Tibial artery (tissue), 4 donors: ENCODE data around the gene TBL2.
A peak's percentile ranks its signal among the peaks of the same experiment; 100 is the strongest.

ENCODE experiments used
- DNase-seq, 2 donors: peaks; one replicate each; pipeline ENCODE4 v3.0.0-alpha.2; 2019
- H3K27ac ChIP-seq, 2 donors: fragments of 200-600 bp; sonication (generic) in 1 of 2; 1 replicate in 1 of 2; 2 replicates in 1 of 2; pipeline ENCODE4 v1.5.1; 2018 to 2019; ENCODE audit warnings: mild to moderate bottlenecking in 1 of 2
- H3K27me3 ChIP-seq, 2 donors: fragments of 200-600 bp; sonication (generic) in 1 of 2; one replicate each; pipeline versions ENCODE4 v1.5.1 to v1.6.0; 2016 to 2019
- H3K36me3 ChIP-seq, 3 donors: fragments of 200-600 bp; sonication (generic) in 2 of 3; one replicate each; pipeline ENCODE4 v1.5.1; 2016 to 2019; ENCODE audit warnings: mild to moderate bottlenecking in 2 of 3
- H3K4me1 ChIP-seq, 4 donors: fragments of 200-600 bp; sonication (generic) in 2 of 4; 1 replicate in 3 of 4; 2 replicates in 1 of 4; pipeline ENCODE4 v1.5.1; 2016 to 2019
- H3K4me3 ChIP-seq, 2 donors: fragments of 200-600 bp; sonication (generic) in 1 of 2; 1 replicate in 1 of 2; 2 replicates in 1 of 2; pipeline ENCODE4 v1.5.1; 2018 to 2019; ENCODE audit warnings: mild to moderate bottlenecking in 2 of 2
- H3K9me3 ChIP-seq, 3 donors: fragments of 200-600 bp; sonication (generic) in 1 of 3; one replicate each; pipeline ENCODE4 v1.5.1; 2016 to 2019
- CTCF ChIP-seq, 2 experiments: fragments of 200-600 bp in 1 of 2; fragments of 450-650 bp in 1 of 2; IDR thresholded peaks; one replicate each; pipeline ENCODE4 v1.5.1; 2017 to 2019; ENCODE audit warnings: antibody characterized with exemption in 2 of 2, mild to moderate bottlenecking in 1 of 2, moderate library complexity in 1 of 2
- intact Hi-C: fragments of 100-400 bp; cut with DNase I; formaldehyde crosslinking; loops from one replicate; pipeline ENCODE4 v1.15.0; 2023; ENCODE audit warnings: low total_unique reads

TBL2 gene

GRCh38 chr7:73519867-73520672, 58.3 kb downstream of the TBL2 start:
- H3K36me3 ChIP-seq: peaks cover 0 to 22% (median 15%) of the 10 kb centered on the region in 3 donors
- DNase-seq: peak in 1 of 2 donors; percentile 55
- intact Hi-C loops: loop anchor here (2.0 kb wide), 1 partner anchor 57 kb away; no protein-coding TSS in a partner anchor
- no peaks in the 10 kb centered on the region for H3K9me3 ChIP-seq
- H3K4me3 ChIP-seq: peak overlapping the region; percentile 79 to 99
- H3K27me3 ChIP-seq: no peaks in the 10 kb centered on the region
- peaks cover 6 to 54% (median 34%) of the 10 kb centered on the region in 4 donors for H3K4me1 ChIP-seq
- no peak for TF ChIP-seq CTCF (IDR thresholded peaks at IDR 0.05)
- peak overlapping the region; percentile 95 to 96 for H3K27ac ChIP-seq

GRCh38 chr7:73518470-73518869, 59.9 kb downstream of the TBL2 start:
- Histone ChIP-seq H3K27ac (peak overlapping the region in 1 of 2 donors; percentile 9), H3K27me3 (no peaks in the 10 kb centered on the region), H3K9me3 (no peaks in the 10 kb centered on the region), H3K4me3 (no peak overlapping the region), H3K4me1 (peaks cover 6 to 56% (median 36%) of the 10 kb centered on the region in 4 donors), H3K36me3 (peaks cover 9 to 36% (median 15%) of the 10 kb centered on the region in 3 donors)
- DNase-seq: peak in 1 of 2 donors; percentile 21
- intact Hi-C loops: no loop called here
- no peak for TF ChIP-seq CTCF (IDR thresholded peaks at IDR 0.05)
